ENCODE data around the gene ARL6IP5. TPM values are rescaled to one million over a fixed set of nuclear protein-coding genes. Genes with fewer than 3 reads are reported as not detected.

Gene ARL6IP5
- total RNA-seq, 1 donor = 177 TPM

DNA sequence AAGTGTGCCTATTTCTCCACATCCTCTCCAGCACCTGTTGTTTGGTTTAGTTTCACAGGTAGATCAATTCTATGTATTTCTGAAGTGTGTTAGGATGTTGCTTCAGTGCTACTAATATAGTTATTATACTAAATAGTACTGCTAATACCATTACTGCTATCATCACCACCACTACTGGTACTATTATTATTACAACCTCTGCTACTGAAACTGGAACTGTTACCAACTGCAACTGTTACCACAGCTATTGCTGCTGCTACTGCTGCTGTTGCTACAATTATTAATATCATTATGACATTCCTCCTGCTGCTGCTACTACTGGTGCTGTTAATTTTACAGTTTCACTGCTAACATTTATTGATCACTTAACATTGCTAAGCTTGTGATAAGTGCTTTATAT is 46.0 kb downstream of the ARL6IP5 start:
- TF ChIP-seq, protein P1, sequence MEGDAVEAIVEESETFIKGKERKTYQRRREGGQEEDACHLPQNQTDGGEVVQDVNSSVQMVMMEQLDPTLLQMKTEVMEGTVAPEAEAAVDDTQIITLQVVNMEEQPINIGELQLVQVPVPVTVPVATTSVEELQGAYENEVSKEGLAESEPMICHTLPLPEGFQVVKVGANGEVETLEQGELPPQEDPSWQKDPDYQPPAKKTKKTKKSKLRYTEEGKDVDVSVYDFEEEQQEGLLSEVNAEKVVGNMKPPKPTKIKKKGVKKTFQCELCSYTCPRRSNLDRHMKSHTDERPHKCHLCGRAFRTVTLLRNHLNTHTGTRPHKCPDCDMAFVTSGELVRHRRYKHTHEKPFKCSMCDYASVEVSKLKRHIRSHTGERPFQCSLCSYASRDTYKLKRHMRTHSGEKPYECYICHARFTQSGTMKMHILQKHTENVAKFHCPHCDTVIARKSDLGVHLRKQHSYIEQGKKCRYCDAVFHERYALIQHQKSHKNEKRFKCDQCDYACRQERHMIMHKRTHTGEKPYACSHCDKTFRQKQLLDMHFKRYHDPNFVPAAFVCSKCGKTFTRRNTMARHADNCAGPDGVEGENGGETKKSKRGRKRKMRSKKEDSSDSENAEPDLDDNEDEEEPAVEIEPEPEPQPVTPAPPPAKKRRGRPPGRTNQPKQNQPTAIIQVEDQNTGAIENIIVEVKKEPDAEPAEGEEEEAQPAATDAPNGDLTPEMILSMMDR (IDR thresholded peaks at IDR 0.05; ENCODE audit: insufficient read depth, low read length) = no peak
- H3K4me3 ChIP-seq (ENCODE audit: low read depth, low read length) = no peak overlapping the region
- DNase-seq (ENCODE audit: low read depth) = no peak

DNA sequence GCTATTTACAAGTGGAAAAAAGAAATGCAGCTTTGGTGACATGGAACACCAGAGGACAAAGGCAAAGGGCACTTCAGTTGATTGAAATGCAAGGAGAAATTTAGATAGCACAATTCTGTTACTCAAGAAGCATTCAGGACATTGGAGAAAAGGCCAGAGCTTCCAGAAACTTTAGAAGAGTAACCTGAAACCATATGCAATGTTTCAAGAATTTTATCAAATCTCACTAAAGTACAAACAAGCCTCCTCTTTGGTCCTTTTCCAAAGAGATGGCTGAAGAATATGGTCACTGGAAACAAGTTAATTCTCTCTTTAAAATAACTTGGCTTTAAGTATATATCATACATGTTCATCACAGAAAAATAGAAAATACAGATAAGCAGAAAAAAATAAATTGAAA is 52.3 kb downstream of the ARL6IP5 start:
- TF ChIP-seq, protein P1 (IDR thresholded peaks at IDR 0.05; ENCODE audit: insufficient read depth, low read length) = no peak
- no peak for DNase-seq (ENCODE audit: low read depth)
- no peak overlapping the region for H3K4me3 ChIP-seq (ENCODE audit: low read depth, low read length)

DNA sequence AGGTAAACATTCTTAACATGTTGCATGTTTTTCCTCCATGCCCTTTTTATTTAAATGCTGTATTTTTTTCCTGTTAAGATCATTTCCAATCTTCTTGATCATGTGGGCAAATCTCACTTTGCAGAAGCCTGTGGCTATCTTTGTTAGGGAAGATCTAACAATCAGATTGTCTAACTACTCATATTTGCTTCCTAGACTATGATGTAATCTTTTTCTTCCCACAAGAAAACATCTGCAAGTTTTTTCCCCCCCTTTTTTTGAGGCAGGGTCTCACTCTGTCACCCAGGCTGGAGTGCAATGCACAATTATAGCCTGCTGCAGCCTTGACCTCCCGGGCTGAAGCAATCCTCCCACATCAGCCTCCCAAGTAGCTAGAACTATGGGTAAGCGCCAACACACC is 52.7 kb downstream of the ARL6IP5 start:
- TF ChIP-seq, protein P1 (IDR thresholded peaks at IDR 0.05; ENCODE audit: insufficient read depth, low read length) = no peak
- no peak overlapping the region for H3K4me3 ChIP-seq (ENCODE audit: low read depth, low read length)
- DNase-seq (ENCODE audit: low read depth) = no peak

- DNase-seq (ENCODE audit: low read depth) = no peak
- TF ChIP-seq, protein P1 (IDR thresholded peaks at IDR 0.05; ENCODE audit: insufficient read depth, low read length) = no peak
- no peak overlapping the region for H3K4me3 ChIP-seq (ENCODE audit: low read depth, low read length)
These were observed 56.6 kb downstream of the ARL6IP5 start for GRCh38 chr3:69141313-69141712.

DNA sequence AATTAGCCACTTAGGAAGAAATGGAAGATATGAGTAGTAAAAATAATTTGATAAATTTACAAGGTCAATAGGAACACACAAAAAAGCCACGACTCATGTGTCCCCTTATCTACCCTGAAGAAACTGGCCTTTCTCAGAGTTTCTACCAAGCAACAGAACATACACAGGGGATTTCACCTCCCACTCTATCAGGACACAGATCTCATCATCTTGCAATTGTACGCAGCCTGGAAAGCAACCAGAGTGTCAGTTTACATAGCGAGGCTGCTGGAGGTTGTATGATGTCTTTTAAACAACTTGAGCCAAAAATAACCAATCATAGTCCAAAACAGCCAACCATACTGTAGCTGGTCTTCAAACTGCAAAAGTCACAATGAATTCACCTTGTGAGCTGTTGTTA is 57.4 kb downstream of the ARL6IP5 start:
- H3K4me3 ChIP-seq (ENCODE audit: low read depth, low read length) = no peak overlapping the region
- TF ChIP-seq, protein P1 (IDR thresholded peaks at IDR 0.05; ENCODE audit: insufficient read depth, low read length) = no peak
- peak; percentile 28 for DNase-seq (ENCODE audit: low read depth)

- TF ChIP-seq, protein P1 (IDR thresholded peaks at IDR 0.05; ENCODE audit: insufficient read depth, low read length) = no peak
- DNase-seq (ENCODE audit: low read depth) = no peak
- H3K4me3 ChIP-seq (ENCODE audit: low read depth, low read length) = no peak overlapping the region
These were observed 58.2 kb downstream of the ARL6IP5 start for GRCh38 chr3:69142797-69143454.

- DNase-seq (ENCODE audit: low read depth) = peak; percentile 40
- no peak overlapping the region for H3K4me3 ChIP-seq (ENCODE audit: low read depth, low read length)
- TF ChIP-seq, protein P1 (IDR thresholded peaks at IDR 0.05; ENCODE audit: insufficient read depth, low read length) = no peak
These were observed 58.9 kb downstream of the ARL6IP5 start for GRCh38 chr3:69143612-69144011.

All from fibroblast of the aortic adventitia (primary cell).